NCI-H2171 treated with DMSO at 0.1 percent for 48 hours (cell line): ENCODE results near the gene CAV1.
"Not testable (repeated sequence)": the region's sequence is repeated elsewhere in the genome, so short reads cannot be mapped to it uniquely, and the experiment has no call there.

Source experiments
- DNase-seq: peaks from one replicate; lab custom pipeline; 2025; lab: John Stamatoyannopoulos, UW

Gene CAV1

DNA sequence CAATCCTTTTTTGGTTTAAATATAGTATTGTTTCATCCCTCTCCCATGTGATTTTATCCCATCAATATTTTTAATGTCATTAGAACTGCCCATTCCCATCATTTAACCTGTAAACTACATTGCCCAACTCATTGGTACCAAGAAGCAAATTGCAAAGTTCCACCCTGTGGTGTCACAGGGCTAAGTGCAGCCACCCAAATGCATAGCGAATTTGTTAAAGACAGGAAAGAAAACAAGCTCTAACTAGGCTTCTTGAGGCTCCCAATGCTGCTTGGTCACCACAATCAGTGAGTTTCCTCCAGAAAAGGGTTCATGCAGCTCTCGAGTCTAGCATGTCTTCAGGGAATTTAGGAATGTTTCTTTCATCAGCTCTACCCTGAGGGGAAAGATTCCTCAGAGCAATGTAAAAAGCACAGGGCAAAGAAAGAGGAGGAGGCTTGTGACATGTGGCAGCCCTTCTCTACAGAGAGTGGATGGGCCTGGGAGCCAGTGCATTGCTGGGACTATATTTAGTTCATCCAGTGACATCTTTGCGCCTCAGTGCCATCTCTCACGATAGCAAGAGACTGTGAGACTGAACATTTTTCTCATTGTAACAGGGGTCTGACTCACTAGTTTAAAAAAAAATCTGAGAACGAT is 58.1 kb downstream of the CAV1 start:
- no peak for DNase-seq

DNA sequence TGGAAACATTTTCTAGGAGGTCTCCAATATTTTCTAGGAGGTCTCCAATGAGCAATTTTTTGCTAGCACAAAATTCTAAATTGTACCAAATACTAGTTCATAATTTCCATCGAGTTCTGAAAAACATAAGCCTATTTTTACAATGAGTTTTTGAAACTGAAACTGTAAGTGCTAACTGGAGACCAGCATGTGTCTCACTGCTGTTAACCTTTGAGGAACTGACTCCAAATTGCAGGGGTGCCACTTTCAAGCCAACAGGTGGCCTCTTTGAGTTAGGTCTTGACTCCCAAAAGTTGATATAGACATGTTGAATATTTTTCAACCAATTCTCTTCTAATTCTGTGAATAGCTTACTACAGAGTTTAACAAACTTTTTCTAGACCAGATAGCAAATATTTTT is 58.8 kb downstream of the CAV1 start:
- no peak for DNase-seq

DNA sequence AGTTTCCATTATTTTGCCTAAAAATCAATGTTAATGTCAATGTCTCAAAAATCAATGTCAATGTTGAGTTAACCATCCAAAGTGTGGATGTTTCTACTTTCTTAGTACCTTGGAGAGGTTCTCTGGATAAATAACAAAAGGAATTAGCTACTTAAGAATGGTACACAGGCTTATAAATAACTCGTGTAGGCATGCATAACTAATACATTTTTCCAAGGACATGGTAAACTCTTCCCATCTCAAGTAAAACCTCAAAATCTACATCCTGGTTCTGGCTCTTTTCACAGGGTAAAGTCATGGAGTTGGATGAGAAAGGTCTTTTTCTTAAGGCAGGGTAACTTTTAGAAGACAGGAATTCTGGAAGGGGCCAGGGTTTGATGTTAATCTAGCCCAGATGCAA is 59.9 kb downstream of the CAV1 start:
- no peak for DNase-seq

DNA sequence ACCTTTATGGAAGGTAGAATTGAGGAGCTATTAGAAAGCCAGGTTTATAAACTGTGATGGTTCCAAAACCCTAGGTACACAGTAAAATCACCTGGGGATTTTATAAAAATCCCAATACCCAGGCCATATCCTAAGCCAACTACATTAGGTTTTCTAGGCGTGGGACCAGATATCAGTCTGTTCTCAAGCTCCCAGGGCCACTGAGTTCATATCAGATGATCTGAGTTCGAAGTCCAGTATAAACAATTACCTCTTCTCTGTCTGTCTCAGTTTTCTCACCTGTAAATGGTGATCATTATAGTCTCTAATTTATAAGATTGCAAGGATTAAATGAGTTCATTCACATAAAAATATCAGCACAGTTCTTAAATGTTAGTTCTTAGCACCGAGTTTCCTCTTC is 60.6 kb downstream of the CAV1 start:
- DNase-seq, result no peak

DNA sequence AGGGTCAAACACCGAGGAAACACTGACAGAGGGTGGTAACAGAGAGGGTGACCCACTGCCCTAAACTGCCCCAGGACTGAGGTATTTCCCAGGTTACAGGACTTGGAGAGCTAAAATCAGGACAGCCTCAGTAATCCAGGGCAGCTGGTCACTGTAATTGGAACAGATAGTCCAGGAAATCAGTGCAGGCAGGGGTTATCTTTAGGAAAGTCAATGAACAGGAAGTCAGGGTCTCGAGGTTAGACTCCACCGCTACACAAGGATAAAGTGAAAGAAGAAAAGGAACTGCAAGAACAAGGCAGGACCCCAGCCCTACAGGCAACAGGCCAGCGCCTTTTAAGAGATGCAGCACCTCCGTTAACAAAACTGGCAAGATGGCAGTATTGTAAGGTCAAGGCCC is 61.1 kb downstream of the CAV1 start:
- DNase-seq, result no peak

DNA sequence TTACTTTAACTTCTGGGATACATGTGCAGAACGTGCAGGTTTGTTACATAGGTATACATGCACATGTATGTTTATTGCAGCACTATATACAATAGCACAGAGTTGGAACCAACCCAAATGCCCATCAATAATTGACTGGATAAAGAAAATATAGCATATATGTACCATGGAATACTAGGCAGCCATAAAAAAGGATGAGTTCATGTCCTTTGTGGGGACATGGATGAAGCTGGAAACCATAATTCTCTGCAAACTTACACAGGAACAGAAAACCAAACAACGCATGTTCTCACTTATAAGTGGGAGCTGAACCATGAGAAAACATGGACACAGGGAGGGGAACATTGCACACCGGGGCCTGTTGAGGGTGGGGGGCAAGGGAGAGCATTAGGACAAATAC is 62.4 kb downstream of the CAV1 start:
- DNase-seq, result not testable (repeated sequence)

DNA sequence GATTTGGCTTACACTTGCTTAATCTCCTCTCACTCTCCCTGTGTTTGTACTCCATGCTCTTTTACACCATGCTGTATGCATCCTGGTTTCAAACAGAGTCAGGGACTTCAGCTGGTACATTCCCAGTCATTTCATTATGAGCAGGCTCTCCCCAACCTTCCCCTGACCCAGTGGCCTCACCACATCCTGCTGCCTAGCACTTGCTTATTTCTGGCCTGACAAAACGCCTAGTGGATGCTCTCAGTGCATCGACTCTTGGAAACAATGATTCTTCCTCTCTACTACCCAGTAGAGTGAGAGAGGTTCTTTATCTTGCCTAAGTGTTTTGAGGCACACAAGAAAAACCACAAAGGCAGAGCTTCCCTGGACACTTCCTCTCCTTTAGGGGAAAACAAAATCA is 63.4 kb downstream of the CAV1 start:
- DNase-seq, result no peak

DNA sequence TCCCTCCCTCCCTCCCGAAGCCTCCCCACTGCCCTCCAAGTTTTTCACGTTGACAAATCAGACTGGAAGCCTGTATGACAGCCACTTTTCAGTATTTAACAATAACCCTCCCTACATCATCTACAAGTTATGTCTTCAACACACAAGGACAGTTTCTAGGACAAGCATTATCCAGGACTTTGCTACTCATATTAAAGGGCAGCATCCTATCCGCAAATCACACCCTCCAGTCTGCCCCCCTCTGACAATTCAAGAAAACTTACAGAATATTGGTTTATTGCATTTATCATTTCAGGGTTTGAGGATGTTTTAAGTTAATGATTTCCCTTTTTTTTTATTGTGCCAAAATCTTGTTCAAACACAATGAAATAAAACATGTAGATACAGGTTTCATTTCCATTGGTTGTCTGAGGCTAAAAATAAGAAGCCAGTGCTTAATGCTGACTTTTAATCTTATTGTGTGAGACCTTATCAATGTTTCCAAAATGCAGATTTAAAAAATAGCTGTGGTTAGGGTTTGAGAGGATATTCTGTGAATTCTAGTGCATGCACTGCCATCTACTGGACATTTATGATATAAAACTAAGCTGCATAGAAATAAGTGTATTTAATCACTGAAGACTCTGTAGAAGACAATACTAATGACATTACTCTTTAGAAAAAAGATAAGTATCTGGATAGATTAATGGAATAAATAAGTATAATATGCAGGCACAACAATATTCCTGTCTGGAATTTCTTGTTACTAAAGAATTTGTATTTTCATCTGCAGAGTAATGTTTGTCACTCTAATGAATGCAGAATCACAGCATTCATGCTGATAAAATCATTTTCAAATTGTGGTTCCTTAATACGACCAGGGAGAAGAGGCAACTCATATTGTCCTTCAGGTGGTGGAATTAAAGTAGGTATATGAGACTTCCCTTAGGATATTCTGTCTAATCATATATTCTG is 64.1 kb downstream of the CAV1 start:
- peak; percentile 56 for DNase-seq

DNA sequence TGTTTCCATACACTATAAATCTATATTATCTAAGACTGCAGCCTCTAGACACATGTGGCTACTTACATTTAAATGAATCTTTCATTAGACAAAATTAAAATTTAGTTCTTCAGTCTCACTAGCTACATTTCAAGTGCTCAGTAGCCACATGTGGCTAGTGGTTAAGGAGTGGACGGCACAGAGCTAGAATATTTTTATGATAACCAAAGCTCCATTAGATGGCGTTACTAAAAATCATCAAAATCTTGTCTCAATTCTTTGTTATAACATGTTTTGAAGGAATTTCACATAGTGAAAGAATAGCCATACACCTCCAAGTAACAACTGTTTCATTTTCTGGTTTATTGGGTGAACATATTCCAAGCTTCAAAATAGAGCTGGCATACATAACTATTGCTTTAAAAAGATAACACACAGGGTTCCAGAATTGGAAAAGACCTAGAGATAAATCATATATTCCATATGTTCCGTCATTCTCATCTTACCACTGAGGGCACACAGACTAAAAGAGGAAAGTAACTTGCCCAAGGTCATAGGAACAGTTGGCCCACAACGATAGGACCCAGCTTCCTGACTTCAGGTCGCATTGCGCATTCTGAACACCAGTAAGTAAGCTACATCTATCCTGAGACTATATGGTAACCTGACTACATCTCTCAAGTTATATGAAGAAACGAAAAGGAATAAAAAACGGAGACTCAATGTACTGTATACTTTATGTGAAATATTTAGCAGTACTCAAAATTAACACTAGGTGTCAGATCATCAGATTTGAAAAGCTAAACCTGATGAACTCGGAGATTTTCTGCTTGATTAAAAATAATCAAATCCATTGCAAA is 66.6 kb downstream of the CAV1 start:
- peak; percentile 18 for DNase-seq

DNA sequence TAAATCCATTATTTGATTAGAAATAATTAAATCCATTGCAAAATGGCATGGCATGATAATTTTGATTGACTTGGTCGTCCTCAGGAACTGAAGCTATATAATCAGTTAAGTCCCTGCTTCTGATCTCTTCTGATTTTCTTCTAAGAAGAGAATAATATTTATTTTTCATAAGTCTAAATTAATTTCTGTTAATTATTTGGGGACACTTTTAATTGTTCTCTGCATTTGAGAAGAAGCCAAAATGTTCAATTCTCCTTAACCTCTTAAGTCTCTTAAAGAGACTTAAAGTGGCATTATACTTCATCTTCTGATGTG is 67.2 kb downstream of the CAV1 start:
- DNase-seq, result no peak

DNA sequence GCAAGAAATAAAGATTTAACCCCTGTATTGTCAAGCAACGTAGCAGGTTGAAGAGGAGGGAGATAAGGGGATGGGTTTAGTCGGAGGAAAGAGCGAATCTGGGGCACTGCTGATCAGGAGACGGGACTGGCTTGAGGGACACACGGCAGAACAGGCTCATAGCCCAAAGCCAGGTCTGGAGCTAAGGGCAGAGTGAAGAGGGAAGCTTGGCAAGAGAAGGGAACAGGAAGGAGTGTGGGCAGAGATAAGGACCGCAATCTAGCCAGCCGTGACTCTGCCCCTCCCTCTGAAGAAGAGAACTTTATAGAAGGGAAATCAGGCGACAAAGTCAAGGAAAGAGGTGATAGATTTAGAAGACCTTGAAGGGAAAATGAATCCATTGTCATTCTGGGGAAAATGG is 67.6 kb downstream of the CAV1 start:
- no peak for DNase-seq

DNA sequence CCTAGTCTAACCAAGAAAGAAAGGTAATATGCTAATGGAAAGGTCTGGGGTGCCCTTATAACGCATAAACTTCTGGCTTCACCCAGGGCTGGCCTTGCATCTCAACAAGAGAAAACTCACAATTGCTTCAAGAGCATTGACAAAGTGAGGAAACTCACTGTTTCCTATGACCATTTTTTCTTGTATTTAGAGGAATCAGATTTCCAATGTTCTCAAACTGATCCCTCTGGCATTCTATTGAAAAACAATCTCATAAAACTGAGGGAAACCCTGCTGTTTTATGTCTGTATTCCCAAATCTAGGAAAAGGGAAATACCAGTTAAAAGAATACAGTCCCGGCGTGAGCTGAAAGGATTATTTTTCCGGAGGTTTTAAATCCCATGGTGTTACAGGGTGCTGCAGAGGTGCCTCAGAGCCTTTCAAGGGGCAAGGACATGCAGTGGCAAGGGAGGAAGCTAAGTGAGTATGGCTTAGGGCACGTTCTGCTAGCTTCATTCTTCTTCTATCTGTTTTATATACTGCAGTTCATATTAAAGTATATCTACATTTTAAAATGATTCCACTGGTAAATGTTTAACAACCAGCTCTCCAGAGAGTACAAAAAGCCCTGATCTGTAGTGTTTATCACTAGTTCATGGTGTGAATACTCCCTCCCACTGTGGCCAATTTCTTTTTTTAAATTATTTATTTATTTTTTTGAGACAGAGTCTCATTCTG is 68.7 kb downstream of the CAV1 start:
- DNase-seq, result no peak

DNA sequence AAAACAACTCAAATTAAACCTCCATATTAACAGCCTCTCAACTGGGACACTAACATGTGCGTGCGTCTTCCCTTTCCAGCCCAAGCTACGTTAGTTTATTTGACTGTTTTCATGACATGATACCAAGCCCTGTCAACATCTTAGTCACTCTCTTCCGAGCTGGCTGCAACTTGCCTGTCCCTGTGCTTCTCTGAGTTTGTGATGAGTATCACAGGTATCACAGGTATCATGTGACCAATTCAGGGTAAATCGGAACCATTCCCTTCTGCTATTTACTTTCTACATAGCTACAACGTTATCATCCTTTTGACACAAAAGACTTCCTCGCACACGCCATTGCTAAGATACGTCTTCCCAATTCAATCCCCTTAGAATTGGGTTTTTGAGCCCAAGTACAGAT is 70.2 kb downstream of the CAV1 start:
- DNase-seq, result no peak

DNA sequence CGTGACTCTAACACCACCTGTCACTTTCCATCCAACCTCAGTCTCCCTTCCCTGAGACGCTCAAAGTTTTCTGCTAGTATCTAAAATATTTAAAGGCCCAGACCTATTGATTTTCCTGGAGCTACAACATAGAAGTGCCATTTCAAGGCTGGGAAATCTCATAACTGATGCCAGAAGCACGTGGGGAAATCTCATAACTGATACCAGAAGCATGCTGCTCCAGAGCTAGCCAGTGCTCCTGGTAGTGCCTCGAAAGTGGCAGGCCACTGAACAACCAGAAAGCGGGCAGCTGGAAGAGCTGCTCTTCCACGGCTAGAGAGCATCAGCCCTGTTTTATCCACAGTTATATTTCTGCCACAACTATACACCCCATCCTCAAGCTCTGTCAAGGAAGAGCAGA is 72.5 kb downstream of the CAV1 start:
- no peak for DNase-seq

DNA sequence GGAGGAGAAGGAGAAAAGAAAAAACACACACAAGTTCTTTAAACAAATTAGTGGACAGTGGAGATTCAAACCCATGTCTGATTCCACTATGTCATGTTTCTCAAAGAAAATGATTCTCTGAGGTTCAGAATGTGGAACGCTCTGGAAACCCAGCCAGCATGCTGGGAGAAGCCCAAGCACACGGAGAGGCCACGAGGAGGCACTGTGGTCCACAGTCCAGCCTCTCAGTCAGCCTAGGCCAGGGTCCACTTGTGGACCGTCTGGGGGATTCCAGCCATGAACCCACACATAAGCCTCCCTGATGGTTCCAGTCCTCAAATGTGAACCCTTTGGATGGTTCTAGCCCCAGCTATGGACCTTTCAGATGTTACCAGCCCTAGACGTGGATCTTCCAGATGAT is 73.4 kb downstream of the CAV1 start:
- DNase-seq, result no peak

DNA sequence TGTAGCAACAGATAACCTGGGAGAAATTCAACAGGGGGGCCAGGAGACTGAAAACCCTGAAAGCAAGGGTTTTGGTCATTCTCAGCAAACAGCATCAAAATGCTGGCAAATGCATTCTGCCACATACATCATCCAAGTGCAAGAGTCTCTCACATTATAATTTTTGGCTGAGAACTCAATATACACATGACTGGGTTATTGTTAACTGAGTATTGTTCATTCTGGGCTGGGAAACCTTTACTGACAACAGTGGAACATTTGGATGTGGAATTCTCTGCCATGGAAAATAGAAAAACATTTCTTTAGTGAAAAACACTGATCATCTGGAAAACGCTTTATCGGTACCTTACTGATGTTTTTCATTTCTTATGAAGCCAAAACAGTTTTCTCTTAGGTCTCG is 74.0 kb downstream of the CAV1 start:
- DNase-seq, result no peak

DNA sequence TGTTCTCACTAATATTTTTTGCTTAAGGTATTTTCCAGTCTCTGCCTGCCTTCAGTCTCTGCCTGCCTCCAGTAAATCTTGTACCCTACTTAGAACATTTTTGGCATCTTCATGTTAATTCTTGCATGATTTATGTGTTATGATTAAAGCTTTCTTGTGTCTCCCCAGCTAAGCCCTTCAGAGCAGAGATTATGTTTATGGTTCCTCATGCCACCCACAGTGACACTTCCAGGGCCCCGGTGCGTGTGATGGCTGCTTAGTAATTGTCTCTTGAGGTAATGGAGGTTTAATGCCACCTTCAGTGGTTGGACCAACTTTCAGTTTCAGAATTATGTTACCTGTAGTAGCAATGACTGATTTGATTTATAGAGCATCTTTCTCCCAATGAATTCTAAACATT is 76.6 kb downstream of the CAV1 start:
- no peak for DNase-seq

DNA sequence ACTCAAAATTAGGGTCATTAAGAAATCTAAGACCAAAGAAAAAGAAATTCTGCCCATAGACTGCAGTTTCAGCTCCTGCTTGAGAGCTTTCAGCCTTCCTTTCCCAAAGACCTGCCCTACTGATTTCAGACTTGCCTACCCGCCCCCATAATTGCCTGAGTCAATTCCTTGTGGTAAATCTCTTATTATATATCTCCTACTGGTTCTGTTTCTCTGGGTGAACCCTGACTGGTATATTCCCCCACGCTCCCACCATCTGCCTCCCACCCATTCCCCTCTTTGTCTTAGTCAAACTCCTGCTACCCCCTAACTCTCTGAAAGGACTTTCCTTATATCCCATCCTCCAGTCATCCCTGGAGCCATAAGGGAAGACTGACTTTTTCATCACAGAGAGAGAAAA is 82.5 kb downstream of the CAV1 start:
- DNase-seq, result no peak

DNA sequence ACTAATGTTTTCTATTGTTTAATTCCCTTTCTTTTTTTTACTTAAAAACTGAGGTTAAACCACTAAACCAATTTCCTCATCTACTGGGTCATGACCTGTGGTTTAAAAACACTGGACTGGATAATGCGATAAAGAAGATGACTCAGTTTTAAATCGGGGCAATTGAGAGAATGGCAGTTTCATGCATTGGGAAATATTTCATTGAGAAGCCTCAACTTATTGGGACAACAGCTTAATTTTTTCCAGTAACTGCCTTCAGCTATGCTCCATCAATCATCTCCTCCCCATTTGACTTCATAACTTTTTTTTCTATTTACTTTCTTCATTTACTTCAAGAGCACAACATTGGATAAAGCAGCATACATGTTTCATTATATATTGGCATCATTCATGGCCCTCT is 85.4 kb downstream of the CAV1 start:
- no peak for DNase-seq

DNA sequence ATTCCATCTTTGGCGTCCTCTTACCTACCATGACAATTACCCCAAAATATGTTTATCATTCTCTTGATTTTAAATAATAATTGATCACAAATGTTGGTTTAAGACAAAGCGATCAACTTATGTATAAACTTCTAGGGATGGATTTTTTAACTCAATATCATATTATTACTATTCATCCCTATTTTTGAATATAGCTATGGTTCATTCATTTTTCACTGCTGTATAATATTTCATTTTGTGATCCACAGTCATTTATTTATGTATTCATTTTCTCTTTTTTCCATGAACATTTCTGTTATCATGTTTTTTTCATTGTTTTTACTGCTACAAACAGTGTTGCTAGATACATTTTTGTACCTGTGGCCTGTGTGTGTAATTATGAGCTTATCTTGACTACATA is 85.9 kb downstream of the CAV1 start:
- no peak for DNase-seq
